Transverse colon (tissue), 4 donors: ENCODE measurements around the gene DICER1. TPM values are rescaled to one million over a fixed set of nuclear protein-coding genes. Genes with fewer than 3 reads are reported as not detected.
A peak's percentile ranks its signal among the peaks of the same experiment; 100 is the strongest.

Experiments
- DNase-seq: peaks from one replicate; pipeline ENCODE4 v3.0.0-alpha.2; 2019
- H3K27ac ChIP-seq, 4 donors: fragments of 200-600 bp; sonication (generic); 2 replicates each; pipeline ENCODE4 v1.5.1; 2016 to 2018; ENCODE audit warnings: inconsistent platforms in 4 of 4
- H3K27me3 ChIP-seq: fragments of 200-600 bp; sonication (generic); 2 replicates; pipeline ENCODE4 v1.5.1; 2017; ENCODE audit warnings: inconsistent platforms
- H3K36me3 ChIP-seq, 4 donors: fragments of 200-600 bp; sonication (generic); 2 replicates each; pipeline ENCODE4 v1.5.1; 2017 to 2019; ENCODE audit warnings: inconsistent platforms in 4 of 4
- H3K4me1 ChIP-seq, 4 donors: fragments of 200-600 bp; sonication (generic); 2 replicates each; pipeline ENCODE4 v1.5.1; 2017 to 2020; ENCODE audit warnings: inconsistent platforms in 4 of 4
- H3K4me3 ChIP-seq, 4 donors: fragments of 200-600 bp; sonication (generic); 1 replicate in 1 of 4; 2 replicates in 3 of 4; pipeline versions ENCODE4 v1.5.1 to v1.6.1; 2017 to 2019; ENCODE audit warnings: inconsistent platforms in 4 of 4
- H3K9me3 ChIP-seq, 2 donors: fragments of 200-600 bp; sonication (generic); 2 replicates each; pipeline ENCODE4 v1.5.1; 2017 to 2019; ENCODE audit warnings: inconsistent platforms in 2 of 2
- CTCF ChIP-seq, 5 experiments: fragments of 200-600 bp in 3 of 5; fragments of 450-650 bp in 2 of 5; sonication (generic) in 3 of 5; IDR thresholded peaks; 1 replicate in 2 of 5; 2 replicates in 3 of 5; pipeline ENCODE4 v1.5.1; 2016 to 2017; ENCODE audit warnings: antibody characterized with exemption in 5 of 5, inconsistent platforms in 3 of 5, mild to moderate bottlenecking in 2 of 5, moderate library complexity in 1 of 5
- EP300 ChIP-seq: sonication (generic); formaldehyde crosslinking; IDR thresholded peaks from one replicate; pipeline ENCODE4 v1.6.1; 2017; ENCODE audit warnings: antibody characterized with exemption, low read depth
- POLR2A ChIP-seq: fragments of 450-650 bp; IDR thresholded peaks from one replicate; pipeline ENCODE4 v1.6.1; 2016; ENCODE audit warnings: antibody characterized with exemption, mild to moderate bottlenecking, moderate library complexity
- POLR2AphosphoS5 ChIP-seq, 3 donors: sonication (generic); formaldehyde crosslinking; IDR thresholded peaks; one replicate each; pipeline ENCODE4 v1.6.1; 2016; ENCODE audit warnings: antibody characterized with exemption in 3 of 3
- WGBS, 2 donors: methylation state at CpG; one replicate each; pipeline ENCODE4 v1.1.5; 2018; ENCODE audit warnings: low coverage in 1 of 2; 5-methylcytosine and 5-hydroxymethylcytosine counted together
- in situ Hi-C, 4 donors: fragments of 200-750 bp; cut with MboI; loops; one replicate each; pipeline versions ENCODE4 v1.15.0 to v1.15.1; 2017; ENCODE audit warnings: low sequenced_read_pairs in 3 of 4, low pct_ligation_motif_present in 1 of 4, low pct_unique_long_range_greater_than_20kb in 1 of 4
- intact Hi-C: fragments of 100-400 bp; cut with DNase I; formaldehyde crosslinking; loops from one replicate; pipeline ENCODE4 v1.15.1; 2023; ENCODE audit warnings: low total_unique reads
- total RNA-seq, 4 donors: library from RNA; depleted of rRNA; stranded (reverse); fragments of >200 nt; gene quantifications; one replicate each; pipeline ENCODE4 v1.1.0, GENCODE V29; 2016

The DICER1 gene
- total RNA-seq, 4 donors from 2014 or later: 45.6 to 102 (median 71.4) TPM

GRCh38 chr14:95048771-95049312, 108.5 kb downstream of the DICER1 start:
- peaks cover 3 to 13% (median 4%) of the 10 kb centered on the region in 4 donors for H3K4me1 ChIP-seq
- H3K27ac ChIP-seq: no peak overlapping the region
- H3K4me3 ChIP-seq: no peak overlapping the region
- no peak for DNase-seq
- 74 to 84% methylated on average over 2 to 10 of the region's 10 CpGs for WGBS, 2 donors
- in situ Hi-C loops (no loop called here), intact Hi-C loops (no loop called here)
- no peaks in the 10 kb centered on the region for H3K9me3 ChIP-seq
- TF ChIP-seq POLR2AphosphoS5 (IDR thresholded peaks at IDR 0.05): no peak
- no peak for TF ChIP-seq POLR2A
- no peak for TF ChIP-seq CTCF (IDR thresholded peaks at IDR 0.05)
- TF ChIP-seq EP300: no peak
- no peaks in the 10 kb centered on the region for H3K27me3 ChIP-seq
- H3K36me3 ChIP-seq: no peaks in the 10 kb centered on the region

- Histone ChIP-seq H3K9me3 (no peaks in the 10 kb centered on the region), H3K27ac (peak overlapping the region; percentile 55 to 79 (median 68)), H3K27me3 (no peaks in the 10 kb centered on the region), H3K4me3 (no peak overlapping the region), H3K4me1 (peaks cover 3 to 13% (median 4%) of the 10 kb centered on the region in 4 donors), H3K36me3 (no peaks in the 10 kb centered on the region)
- TF ChIP-seq CTCF (IDR thresholded peaks at IDR 0.05) (no peak), POLR2A (no peak), EP300 (no peak), POLR2AphosphoS5 (IDR thresholded peaks at IDR 0.05) (no peak)
- WGBS, 2 donors: 73 to 88% methylated on average over 5 to 7 of the region's 7 CpGs
- no peak for DNase-seq
- in situ Hi-C loops (no loop called here), intact Hi-C loops (loop anchor here (2.0 kb wide), 1 partner anchor 113 kb away; no protein-coding TSS in a partner anchor)
Observed at GRCh38 chr14:95047754-95048153, 109.6 kb downstream of the DICER1 start.

DNA sequence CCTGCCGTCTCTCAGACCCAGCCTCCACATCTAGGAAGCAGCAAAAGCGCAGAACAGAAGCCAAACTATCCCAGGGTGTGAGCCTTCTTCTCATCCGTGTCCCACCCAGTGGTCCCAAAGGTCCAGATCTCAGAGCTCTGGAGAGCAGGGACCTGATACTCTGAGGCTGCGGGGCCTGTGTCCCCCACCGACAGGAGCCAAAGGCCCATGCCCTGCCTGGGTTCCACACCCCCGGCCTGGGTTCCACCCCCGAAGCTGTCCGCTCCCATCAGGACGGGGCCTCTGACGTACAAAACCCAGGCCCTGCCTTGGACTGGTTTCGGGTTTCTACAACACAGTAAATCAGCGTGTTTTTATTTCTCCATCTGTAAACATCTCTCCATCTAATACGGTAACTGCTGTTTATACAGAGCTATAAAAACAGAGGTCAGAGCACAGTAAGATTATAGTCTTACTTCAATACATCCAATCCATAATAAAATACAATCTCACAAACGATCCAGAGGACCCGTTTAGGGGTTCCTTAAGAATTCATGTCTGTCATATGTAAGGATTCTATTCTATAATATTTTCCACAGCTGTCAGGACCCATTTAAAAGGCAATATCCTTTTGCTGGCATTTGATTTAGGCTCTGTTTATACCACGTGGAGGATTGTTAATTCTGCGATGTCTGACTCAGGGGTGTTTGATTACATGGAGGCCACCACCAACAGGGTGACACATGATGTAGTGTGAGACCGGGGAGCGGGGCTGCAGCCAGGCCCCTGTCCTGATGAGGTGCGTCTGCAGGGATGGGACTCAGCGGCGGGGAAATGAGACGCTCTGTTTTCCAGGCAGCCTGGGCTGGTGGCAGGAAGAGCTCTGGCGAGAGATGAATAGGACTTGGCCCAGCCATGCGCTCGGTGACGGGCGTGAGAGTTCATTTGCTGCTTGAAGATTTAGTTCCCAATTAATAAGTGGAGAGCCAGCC, 110.3 kb downstream of the DICER1 start:
- 55 to 57% methylated on average over 4 to 28 of the region's 28 CpGs for WGBS, 2 donors
- DNase-seq: peak; percentile 54
- intact Hi-C loops: loop anchor here (2.0 kb wide), 1 partner anchor 112 kb away; no protein-coding TSS in a partner anchor
- no peaks in the 10 kb centered on the region for H3K9me3 ChIP-seq
- H3K27ac ChIP-seq: peak overlapping the region; percentile 59 to 79 (median 78)
- no peaks in the 10 kb centered on the region for H3K36me3 ChIP-seq
- TF ChIP-seq CTCF (IDR thresholded peaks at IDR 0.05) (no peak), POLR2AphosphoS5 (IDR thresholded peaks at IDR 0.05) (peak; percentile 63 to 84 (median 83)), POLR2A (no peak), EP300 (peak; percentile 88)
- H3K27me3 ChIP-seq: no peaks in the 10 kb centered on the region
- peaks cover 3 to 13% (median 4%) of the 10 kb centered on the region in 4 donors for H3K4me1 ChIP-seq
- in situ Hi-C loops: no loop called here
- no peak overlapping the region for H3K4me3 ChIP-seq

- 86 to 88% methylated on average over 5 to 15 of the region's 15 CpGs for WGBS, 2 donors
- no peak for TF ChIP-seq EP300
- no peak for TF ChIP-seq POLR2A
- TF ChIP-seq POLR2AphosphoS5 (IDR thresholded peaks at IDR 0.05): no peak
- TF ChIP-seq CTCF (IDR thresholded peaks at IDR 0.05): no peak
- Histone ChIP-seq H3K27me3 (no peaks in the 10 kb centered on the region), H3K27ac (peak overlapping the region; percentile 59 to 79 (median 78)), H3K9me3 (no peaks in the 10 kb centered on the region), H3K4me3 (no peak overlapping the region), H3K4me1 (peaks cover 3 to 13% (median 4%) of the 10 kb centered on the region in 4 donors), H3K36me3 (no peaks in the 10 kb centered on the region)
- in situ Hi-C loops: no loop called here
- intact Hi-C loops: loop anchor here (2.0 kb wide), 2 partner anchors 33 to 111 kb away; no protein-coding TSS in a partner anchor
- DNase-seq: no peak
Observed at GRCh38 chr14:95045836-95046430, 111.4 kb downstream of the DICER1 start.
